Activated CD4-positive, alpha-beta T cell treated with anti-CD3 and anti-CD28 coated beads, Interleukin-2, amount 50 U/mL, for 24 hours (primary cell): ENCODE data around the gene UQCC5.

Experiments
- DNase-seq, 2 donors: peaks; one replicate each; pipeline ENCODE4 v3.0.0-alpha.2; 2020; ENCODE audit warnings: low read depth in 1 of 2, low spot score in 1 of 2

The UQCC5 gene

GRCh38 chr3:52503788-52504424, 32.5 kb upstream of the UQCC5 start:
- no peak for DNase-seq

GRCh38 chr3:52504977-52505376, 31.4 kb upstream of the UQCC5 start:
- DNase-seq = no peak

GRCh38 chr3:52506266-52506966, 30.0 kb upstream of the UQCC5 start:
- DNase-seq = no peak

GRCh38 chr3:52507359-52507758, 29.0 kb upstream of the UQCC5 start:
- no peak for DNase-seq

- DNase-seq = no peak
Observed at GRCh38 chr3:52509753-52510328, 26.6 kb upstream of the UQCC5 start.

DNA sequence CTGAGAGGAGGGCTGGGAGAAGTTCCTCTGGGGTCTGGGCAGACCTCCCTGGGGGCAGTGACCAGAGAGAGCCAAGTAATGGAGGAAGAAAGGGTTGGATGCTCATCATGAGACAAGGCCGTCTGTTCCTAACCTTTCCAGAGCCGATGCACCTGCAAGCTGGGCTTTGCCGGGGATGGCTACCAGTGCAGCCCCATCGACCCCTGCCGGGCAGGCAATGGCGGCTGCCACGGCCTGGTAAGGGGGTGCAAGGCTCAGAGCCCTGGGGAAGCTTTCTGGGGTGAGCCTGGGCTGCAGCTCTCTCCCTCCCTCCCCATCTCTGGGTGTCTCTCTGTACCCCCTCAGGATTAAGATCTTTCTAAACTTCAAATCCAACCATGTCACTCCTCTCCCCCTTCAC, 24.9 kb upstream of the UQCC5 start:
- no peak for DNase-seq

- DNase-seq = no peak
Observed at GRCh38 chr3:52512105-52512504, 24.3 kb upstream of the UQCC5 start.

DNA sequence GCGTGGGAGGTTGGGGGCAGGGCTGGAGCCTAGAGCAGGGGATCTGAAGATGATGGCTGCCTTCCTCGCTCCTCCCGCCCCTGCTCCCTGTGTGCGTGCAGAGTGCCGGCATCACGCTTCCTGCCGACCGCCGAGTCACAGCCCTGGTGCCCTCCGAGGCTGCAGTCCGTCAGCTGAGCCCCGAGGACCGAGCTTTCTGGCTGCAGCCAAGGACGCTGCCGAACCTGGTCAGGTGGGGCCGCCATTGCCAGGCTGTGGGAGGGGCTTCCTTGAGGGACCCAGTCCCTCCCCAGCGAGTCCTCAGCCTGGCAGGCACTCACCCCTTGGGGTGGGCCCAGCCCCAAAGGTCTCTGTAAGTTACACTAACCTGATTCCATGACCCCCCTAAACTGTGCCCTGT, 23.7 kb upstream of the UQCC5 start:
- no peak for DNase-seq

DNA sequence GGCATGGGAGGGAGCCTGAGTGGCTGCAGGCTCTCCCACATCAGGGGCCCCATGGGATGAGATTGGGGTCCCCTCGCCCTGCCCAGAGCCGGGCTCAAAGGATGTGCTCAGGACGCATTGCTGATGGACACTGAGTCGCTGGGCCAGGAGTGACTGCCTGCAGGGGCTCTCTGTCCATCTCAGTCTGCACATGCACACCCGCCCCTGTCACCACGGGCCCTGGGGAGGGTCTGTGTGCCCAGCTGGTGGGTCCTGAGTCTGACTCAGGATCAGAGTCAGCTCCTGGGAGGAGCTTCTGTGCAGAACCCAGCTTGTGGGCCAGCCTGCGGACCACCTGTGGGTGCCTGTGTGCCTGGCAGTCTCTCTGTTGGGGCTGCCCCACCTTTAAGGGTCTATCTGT, 23.1 kb upstream of the UQCC5 start:
- no peak for DNase-seq

GRCh38 chr3:52514576-52514975, 21.8 kb upstream of the UQCC5 start:
- no peak for DNase-seq

DNA sequence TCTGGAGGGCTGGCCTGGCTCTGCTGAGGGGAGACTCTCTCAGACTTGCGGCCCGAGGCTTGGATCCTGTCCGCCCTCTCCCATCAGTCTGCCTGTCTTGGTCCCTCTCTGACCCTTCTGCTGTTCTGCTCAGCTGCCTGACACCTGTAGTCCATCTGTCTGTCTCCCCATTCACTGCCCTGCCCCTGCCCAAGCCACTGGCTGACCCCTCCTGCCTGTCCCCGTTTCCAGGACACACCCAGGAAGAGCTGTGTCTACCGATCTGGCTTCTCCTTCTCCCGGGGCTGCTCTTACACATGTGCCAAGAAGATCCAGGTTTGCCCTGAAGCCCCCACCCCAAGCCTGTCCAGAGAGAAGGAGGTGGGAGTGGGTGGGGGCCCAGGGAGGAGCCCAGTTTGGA, 21.2 kb upstream of the UQCC5 start:
- DNase-seq = no peak

DNA sequence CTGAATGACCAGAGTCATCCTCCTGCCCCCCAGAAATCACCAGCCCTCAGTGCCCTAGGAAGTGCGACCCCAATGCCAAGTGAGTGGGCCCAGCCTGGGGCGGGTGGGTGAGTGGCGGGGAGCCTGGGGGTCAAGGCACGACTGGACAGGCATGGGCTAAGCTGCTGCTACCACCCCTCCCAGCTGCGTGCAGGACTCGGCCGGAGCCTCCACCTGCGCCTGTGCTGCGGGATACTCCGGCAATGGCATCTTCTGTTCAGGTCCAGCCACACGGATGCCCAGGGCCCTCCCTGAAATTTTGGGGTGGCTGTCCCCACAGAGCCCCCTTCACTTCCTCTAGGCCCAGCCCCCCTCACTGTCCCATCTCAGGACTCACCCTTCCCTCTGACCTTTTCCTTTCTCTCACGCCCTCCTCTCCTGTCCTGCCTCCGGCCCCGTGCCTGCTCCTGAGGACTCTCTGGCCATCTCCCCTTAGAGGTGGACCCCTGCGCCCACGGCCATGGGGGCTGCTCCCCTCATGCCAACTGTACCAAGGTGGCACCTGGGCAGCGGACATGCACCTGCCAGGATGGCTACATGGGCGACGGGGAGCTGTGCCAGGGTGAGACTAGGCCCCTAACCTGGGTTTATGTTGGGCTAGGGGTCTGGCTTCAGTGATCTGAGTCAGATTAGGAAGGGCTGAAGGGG, 19.8 kb upstream of the UQCC5 start:
- DNase-seq = no peak

GRCh38 chr3:52517796-52518722, 18.3 kb upstream of the UQCC5 start:
- DNase-seq = no peak

- no peak for DNase-seq
Observed at GRCh38 chr3:52518723-52519444, 17.5 kb upstream of the UQCC5 start.

DNA sequence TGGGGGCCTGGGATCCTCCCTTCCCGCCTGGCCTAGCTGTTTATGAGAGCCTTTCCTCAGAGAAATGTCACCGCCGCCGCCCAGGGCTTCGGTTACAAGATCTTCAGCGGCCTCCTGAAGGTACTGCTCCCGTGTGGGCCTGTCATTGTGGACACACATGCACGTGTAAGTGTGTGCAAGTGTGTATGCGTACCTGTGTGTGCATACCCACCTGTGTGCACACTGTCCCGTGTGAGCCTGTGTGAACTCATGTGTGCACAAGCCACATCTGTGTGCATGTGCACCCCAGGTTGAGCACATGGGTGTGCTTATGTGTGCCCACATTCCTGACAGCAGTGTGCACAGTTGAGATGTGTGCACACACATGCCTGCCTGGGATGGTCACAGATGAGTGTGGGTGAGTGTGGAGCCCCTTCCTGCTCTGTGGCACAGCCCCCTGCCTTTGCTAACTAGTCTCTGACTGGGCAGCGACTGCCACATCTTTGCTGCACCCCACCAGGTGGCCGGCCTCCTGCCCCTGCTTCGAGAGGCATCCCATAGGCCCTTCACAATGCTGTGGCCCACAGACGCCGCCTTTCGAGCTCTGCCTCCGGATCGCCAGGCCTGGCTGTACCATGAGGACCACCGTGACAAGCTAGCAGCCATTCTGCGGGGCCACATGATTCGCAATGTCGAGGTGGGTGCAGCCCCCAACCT, 16.8 kb upstream of the UQCC5 start:
- DNase-seq = no peak

- DNase-seq = no peak
Observed at GRCh38 chr3:52520141-52520667, 16.2 kb upstream of the UQCC5 start.

GRCh38 chr3:52520716-52521487, 15.5 kb upstream of the UQCC5 start:
- DNase-seq = no peak

DNA sequence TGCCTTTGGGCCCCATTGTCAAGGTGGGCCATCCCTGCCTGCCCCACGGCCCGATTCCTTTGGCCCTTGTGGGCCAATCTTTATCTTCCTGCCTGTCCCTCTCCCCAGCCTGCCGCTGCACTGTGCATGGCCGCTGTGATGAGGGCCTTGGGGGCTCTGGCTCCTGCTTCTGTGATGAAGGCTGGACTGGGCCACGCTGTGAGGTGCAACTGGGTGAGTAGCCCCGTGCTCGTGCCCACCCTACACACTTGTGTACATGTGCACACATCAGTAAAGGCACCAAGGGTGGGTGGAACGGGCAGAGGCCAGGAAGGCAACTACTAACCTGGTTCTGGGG, 14.9 kb upstream of the UQCC5 start:
- DNase-seq = no peak
